ENCODE data around the gene USP54.

The USP54 gene

DNA sequence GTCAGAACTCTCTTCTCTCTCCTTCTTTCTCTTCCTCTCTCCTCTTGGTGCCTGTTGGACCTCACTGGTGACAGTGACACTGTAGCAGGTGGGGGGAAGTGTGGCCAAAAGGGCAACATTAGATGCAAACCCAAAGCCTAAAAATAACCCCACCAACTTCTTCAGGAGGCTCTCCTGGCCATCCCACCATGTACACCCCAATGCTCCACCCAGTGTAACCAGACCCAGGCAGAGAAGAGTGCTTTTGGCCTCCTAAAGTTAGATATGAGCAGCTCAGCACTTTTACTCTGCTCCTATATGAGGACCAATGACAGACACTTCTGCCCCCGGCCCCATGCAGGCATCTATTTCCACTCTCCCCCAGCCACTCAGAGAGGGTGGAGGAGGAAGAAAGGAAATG is 44.6 kb upstream of the USP54 start:
- Histone ChIP-seq H3K36me3 (ENCODE audit: control insufficient read depth in 2 of 2, insufficient read depth in 1 of 2, low read length in 2 of 2) (no peaks in the 10 kb centered on the region; a peak in 1 of 3 replicates), H3K9me3 (ENCODE audit: control insufficient read depth, insufficient read depth, low read depth, low read length) (no peaks in the 10 kb centered on the region), H3K4me1 (ENCODE audit: control insufficient read depth, insufficient read depth, low read length) (no peaks in the 10 kb centered on the region), H3K27ac (ENCODE audit: extremely low read depth, low read depth, low read length) (no peak overlapping the region), H3K4me3 (ENCODE audit: low read depth, low read length) (no peak overlapping the region)
- ChIA-PET CTCF (interaction anchor here (0.7 to 3.9 kb wide), 3 partner anchors 8 to 145 kb away, joined by 3 to 21 read pairs (median 8); no protein-coding TSS in a partner anchor), POLR2A (no interaction called here)
- TF ChIP-seq HOXC10 (CRISPR knock-in tag; IDR thresholded peaks at IDR 0.05) (no peak), PRDM1 (tag by site-specific recombination; IDR thresholded peaks at IDR 0.05) (0 out of 2 replicates have a peak, but pooled peaks have one; percentile 16), ZNF335 (tag by site-specific recombination; conservative IDR thresholded peaks at IDR 0.05) (0 out of 2 replicates have a peak, but pooled peaks have one; percentile 7), ZNF561 (tag by site-specific recombination; IDR thresholded peaks at IDR 0.05; ENCODE audit: borderline replicate concordance) (no peak), ZNF664 (tag by site-specific recombination; IDR thresholded peaks at IDR 0.05) (no peak), ZNF391 (tag by site-specific recombination; IDR thresholded peaks at IDR 0.05; ENCODE audit: borderline replicate concordance, low read depth) (no peak), ZNF350 (tag by site-specific recombination; IDR thresholded peaks at IDR 0.05) (no peak), ZBTB21 (tag by site-specific recombination; IDR thresholded peaks at IDR 0.05) (no peak), SCRT2 (tag by site-specific recombination; IDR thresholded peaks at IDR 0.05) (no peak)
- TF ChIP-seq, protein P1, sequence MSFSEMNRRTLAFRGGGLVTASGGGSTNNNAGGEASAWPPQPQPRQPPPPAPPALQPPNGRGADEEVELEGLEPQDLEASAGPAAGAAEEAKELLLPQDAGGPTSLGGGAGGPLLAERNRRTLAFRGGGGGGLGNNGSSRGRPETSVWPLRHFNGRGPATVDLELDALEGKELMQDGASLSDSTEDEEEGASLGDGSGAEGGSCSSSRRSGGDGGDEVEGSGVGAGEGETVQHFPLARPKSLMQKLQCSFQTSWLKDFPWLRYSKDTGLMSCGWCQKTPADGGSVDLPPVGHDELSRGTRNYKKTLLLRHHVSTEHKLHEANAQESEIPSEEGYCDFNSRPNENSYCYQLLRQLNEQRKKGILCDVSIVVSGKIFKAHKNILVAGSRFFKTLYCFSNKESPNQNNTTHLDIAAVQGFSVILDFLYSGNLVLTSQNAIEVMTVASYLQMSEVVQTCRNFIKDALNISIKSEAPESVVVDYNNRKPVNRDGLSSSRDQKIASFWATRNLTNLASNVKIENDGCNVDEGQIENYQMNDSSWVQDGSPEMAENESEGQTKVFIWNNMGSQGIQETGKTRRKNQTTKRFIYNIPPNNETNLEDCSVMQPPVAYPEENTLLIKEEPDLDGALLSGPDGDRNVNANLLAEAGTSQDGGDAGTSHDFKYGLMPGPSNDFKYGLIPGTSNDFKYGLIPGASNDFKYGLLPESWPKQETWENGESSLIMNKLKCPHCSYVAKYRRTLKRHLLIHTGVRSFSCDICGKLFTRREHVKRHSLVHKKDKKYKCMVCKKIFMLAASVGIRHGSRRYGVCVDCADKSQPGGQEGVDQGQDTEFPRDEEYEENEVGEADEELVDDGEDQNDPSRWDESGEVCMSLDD (tag by site-specific recombination; IDR thresholded peaks at IDR 0.05): no peak
- TF ChIP-seq, protein P2, sequence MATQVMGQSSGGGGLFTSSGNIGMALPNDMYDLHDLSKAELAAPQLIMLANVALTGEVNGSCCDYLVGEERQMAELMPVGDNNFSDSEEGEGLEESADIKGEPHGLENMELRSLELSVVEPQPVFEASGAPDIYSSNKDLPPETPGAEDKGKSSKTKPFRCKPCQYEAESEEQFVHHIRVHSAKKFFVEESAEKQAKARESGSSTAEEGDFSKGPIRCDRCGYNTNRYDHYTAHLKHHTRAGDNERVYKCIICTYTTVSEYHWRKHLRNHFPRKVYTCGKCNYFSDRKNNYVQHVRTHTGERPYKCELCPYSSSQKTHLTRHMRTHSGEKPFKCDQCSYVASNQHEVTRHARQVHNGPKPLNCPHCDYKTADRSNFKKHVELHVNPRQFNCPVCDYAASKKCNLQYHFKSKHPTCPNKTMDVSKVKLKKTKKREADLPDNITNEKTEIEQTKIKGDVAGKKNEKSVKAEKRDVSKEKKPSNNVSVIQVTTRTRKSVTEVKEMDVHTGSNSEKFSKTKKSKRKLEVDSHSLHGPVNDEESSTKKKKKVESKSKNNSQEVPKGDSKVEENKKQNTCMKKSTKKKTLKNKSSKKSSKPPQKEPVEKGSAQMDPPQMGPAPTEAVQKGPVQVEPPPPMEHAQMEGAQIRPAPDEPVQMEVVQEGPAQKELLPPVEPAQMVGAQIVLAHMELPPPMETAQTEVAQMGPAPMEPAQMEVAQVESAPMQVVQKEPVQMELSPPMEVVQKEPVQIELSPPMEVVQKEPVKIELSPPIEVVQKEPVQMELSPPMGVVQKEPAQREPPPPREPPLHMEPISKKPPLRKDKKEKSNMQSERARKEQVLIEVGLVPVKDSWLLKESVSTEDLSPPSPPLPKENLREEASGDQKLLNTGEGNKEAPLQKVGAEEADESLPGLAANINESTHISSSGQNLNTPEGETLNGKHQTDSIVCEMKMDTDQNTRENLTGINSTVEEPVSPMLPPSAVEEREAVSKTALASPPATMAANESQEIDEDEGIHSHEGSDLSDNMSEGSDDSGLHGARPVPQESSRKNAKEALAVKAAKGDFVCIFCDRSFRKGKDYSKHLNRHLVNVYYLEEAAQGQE (tag by site-specific recombination; IDR thresholded peaks at IDR 0.05): no peak

DNA sequence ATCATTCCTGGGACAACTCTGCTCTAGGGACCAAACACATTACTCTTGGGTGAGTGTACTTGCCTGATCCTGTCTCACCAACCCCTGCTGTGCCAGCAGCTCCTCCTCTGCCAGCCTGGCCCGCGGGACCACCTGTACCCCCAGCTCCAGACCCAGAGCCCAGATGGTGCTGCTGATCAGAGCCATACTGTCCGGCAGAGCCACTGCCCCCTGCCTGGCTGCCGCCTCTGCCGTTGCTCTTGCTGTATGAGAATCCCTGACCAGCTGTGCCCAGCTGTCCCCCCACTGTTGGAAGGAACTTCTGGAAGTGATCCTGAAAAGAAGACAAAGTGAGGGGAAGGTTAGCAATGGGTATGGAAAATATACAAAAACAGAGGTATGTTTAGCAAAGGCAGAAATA is 43.3 kb upstream of the USP54 start:
- H3K27ac ChIP-seq (ENCODE audit: extremely low read depth, low read depth, low read length): no peak overlapping the region
- no peak overlapping the region for H3K4me3 ChIP-seq (ENCODE audit: low read depth, low read length)
- CTCF ChIA-PET: interaction anchor here (3.9 kb wide), 1 partner anchor 105 kb away, joined by 21 read pairs; no protein-coding TSS in a partner anchor
- POLR2A ChIA-PET: no interaction called here
- no peaks in the 10 kb centered on the region for H3K4me1 ChIP-seq (ENCODE audit: control insufficient read depth, insufficient read depth, low read length)
- TF ChIP-seq, protein P3, sequence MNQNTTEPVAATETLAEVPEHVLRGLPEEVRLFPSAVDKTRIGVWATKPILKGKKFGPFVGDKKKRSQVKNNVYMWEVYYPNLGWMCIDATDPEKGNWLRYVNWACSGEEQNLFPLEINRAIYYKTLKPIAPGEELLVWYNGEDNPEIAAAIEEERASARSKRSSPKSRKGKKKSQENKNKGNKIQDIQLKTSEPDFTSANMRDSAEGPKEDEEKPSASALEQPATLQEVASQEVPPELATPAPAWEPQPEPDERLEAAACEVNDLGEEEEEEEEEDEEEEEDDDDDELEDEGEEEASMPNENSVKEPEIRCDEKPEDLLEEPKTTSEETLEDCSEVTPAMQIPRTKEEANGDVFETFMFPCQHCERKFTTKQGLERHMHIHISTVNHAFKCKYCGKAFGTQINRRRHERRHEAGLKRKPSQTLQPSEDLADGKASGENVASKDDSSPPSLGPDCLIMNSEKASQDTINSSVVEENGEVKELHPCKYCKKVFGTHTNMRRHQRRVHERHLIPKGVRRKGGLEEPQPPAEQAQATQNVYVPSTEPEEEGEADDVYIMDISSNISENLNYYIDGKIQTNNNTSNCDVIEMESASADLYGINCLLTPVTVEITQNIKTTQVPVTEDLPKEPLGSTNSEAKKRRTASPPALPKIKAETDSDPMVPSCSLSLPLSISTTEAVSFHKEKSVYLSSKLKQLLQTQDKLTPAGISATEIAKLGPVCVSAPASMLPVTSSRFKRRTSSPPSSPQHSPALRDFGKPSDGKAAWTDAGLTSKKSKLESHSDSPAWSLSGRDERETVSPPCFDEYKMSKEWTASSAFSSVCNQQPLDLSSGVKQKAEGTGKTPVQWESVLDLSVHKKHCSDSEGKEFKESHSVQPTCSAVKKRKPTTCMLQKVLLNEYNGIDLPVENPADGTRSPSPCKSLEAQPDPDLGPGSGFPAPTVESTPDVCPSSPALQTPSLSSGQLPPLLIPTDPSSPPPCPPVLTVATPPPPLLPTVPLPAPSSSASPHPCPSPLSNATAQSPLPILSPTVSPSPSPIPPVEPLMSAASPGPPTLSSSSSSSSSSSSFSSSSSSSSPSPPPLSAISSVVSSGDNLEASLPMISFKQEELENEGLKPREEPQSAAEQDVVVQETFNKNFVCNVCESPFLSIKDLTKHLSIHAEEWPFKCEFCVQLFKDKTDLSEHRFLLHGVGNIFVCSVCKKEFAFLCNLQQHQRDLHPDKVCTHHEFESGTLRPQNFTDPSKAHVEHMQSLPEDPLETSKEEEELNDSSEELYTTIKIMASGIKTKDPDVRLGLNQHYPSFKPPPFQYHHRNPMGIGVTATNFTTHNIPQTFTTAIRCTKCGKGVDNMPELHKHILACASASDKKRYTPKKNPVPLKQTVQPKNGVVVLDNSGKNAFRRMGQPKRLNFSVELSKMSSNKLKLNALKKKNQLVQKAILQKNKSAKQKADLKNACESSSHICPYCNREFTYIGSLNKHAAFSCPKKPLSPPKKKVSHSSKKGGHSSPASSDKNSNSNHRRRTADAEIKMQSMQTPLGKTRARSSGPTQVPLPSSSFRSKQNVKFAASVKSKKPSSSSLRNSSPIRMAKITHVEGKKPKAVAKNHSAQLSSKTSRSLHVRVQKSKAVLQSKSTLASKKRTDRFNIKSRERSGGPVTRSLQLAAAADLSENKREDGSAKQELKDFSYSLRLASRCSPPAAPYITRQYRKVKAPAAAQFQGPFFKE (tag by site-specific recombination; IDR thresholded peaks at IDR 0.05; ENCODE audit: borderline replicate concordance): no peak
- TF ChIP-seq ZNF785 (tag by site-specific recombination; IDR thresholded peaks at IDR 0.05) (no peak), ZNF404 (tag by site-specific recombination; IDR thresholded peaks at IDR 0.05) (no peak), OSR2 (tag by site-specific recombination; IDR thresholded peaks at IDR 0.05) (no peak), BCL11A (tag by site-specific recombination; IDR thresholded peaks at IDR 0.05; ENCODE audit: low read depth) (no peak), ZSCAN16 (tag by site-specific recombination; IDR thresholded peaks at IDR 0.05) (no peak), SP2 (tag by site-specific recombination; IDR thresholded peaks at IDR 0.05) (no peak), ZNF133 (tag by site-specific recombination; IDR thresholded peaks at IDR 0.05) (no peak), ZBTB1 (tag by site-specific recombination; IDR thresholded peaks at IDR 0.05) (no peak), ZFHX2 (tag by site-specific recombination; conservative IDR thresholded peaks at IDR 0.05) (no peak)
- TF ChIP-seq, protein P4, sequence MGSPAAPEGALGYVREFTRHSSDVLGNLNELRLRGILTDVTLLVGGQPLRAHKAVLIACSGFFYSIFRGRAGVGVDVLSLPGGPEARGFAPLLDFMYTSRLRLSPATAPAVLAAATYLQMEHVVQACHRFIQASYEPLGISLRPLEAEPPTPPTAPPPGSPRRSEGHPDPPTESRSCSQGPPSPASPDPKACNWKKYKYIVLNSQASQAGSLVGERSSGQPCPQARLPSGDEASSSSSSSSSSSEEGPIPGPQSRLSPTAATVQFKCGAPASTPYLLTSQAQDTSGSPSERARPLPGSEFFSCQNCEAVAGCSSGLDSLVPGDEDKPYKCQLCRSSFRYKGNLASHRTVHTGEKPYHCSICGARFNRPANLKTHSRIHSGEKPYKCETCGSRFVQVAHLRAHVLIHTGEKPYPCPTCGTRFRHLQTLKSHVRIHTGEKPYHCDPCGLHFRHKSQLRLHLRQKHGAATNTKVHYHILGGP (tag by site-specific recombination; IDR thresholded peaks at IDR 0.05): no peak
- H3K36me3 ChIP-seq (ENCODE audit: control insufficient read depth in 2 of 2, insufficient read depth in 1 of 2, low read length in 2 of 2): no peaks in the 10 kb centered on the region; a peak in 1 of 3 replicates
- H3K9me3 ChIP-seq (ENCODE audit: control insufficient read depth, insufficient read depth, low read depth, low read length): no peaks in the 10 kb centered on the region

All from HEK293 (cell line).